Measurements from ENCODE around the gene ADRA2B. TPM values are rescaled to one million over a fixed set of nuclear protein-coding genes. Genes with fewer than 3 reads are reported as not detected.

Gene ADRA2B
- polyA plus RNA-seq, 2 of the 4 experiments (the other 2 are of a cell fraction): 0.03 to 0.05 TPM

GRCh38 chr2:96108541-96109360 is 7.6 kb downstream of the ADRA2B start:
- TF ChIP-seq NPAS2 (CRISPR knock-in tag; IDR thresholded peaks at IDR 0.05; ENCODE audit: borderline replicate concordance) (no peak), FOSB (CRISPR knock-in tag; IDR thresholded peaks at IDR 0.05) (no peak)
- no peak for DNase-seq (ENCODE audit: low read depth in 1 of 2, low spot score in 1 of 2)
- Histone ChIP-seq H3K4me2 (no peak overlapping the region), H3K9me3 (peaks cover 12% of the 10 kb centered on the region), H3K4me1 (no peaks in the 10 kb centered on the region), H3K27ac (no peak overlapping the region), H3K4me3 (no peak overlapping the region)
- FAIRE-seq: no peak
- ChIA-PET POLR2A (no interaction called here), CTCF (interaction anchor here (1.0 to 15.3 kb wide), 7 partner anchors 6 to 116 kb away, joined by 3 to 126 read pairs (median 6); partner anchors contain the start of gene ADRA2B)
- WGBS (ENCODE audit: missing lambda C conversion rate): 70% methylated on average over 13 of the region's 17 CpGs
- ATAC-seq: no peak

DNA sequence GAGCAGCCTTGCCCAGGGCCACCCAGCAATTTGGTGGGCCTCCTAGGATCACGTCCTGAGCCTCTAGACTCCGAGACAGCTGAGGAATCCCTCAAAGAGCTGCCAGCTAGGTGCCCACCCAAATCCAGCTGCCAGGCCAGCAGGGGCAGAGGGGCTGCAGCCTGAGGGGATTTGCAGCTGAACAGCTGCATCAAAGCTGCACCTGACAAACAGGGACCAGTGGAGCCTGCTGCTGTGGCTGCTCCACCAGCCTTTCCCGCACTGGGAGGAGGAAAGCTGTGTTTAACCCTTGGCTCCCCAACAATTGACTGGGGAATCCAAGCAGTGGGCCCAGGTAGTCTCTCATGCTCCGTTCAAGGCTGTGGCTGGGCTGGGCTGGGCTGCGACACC is 8.2 kb downstream of the ADRA2B start:
- FAIRE-seq (no peak), DNase-seq (ENCODE audit: low read depth in 1 of 2, low spot score in 1 of 2) (no peak), ATAC-seq (no peak)
- no peak overlapping the region for H3K4me3 ChIP-seq
- peaks cover 12% of the 10 kb centered on the region for H3K9me3 ChIP-seq
- no peak overlapping the region for H3K4me2 ChIP-seq
- no peak overlapping the region for H3K27ac ChIP-seq
- H3K4me1 ChIP-seq: no peaks in the 10 kb centered on the region
- ChIA-PET POLR2A (no interaction called here), CTCF (interaction anchor here (1.0 to 15.3 kb wide), 6 partner anchors 6 to 115 kb away, joined by 3 to 126 read pairs (median 4); partner anchors contain the start of gene ADRA2B)
- no peak for TF ChIP-seq FOSB (CRISPR knock-in tag; IDR thresholded peaks at IDR 0.05)
- TF ChIP-seq, protein P1, sequence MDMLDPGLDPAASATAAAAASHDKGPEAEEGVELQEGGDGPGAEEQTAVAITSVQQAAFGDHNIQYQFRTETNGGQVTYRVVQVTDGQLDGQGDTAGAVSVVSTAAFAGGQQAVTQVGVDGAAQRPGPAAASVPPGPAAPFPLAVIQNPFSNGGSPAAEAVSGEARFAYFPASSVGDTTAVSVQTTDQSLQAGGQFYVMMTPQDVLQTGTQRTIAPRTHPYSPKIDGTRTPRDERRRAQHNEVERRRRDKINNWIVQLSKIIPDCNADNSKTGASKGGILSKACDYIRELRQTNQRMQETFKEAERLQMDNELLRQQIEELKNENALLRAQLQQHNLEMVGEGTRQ (IDR thresholded peaks at IDR 0.05): no peak
- no peak for TF ChIP-seq NR3C1 (IDR thresholded peaks at IDR 0.05)
- WGBS (ENCODE audit: missing lambda C conversion rate): 56% methylated on average over 4 of the region's 5 CpGs

DNA sequence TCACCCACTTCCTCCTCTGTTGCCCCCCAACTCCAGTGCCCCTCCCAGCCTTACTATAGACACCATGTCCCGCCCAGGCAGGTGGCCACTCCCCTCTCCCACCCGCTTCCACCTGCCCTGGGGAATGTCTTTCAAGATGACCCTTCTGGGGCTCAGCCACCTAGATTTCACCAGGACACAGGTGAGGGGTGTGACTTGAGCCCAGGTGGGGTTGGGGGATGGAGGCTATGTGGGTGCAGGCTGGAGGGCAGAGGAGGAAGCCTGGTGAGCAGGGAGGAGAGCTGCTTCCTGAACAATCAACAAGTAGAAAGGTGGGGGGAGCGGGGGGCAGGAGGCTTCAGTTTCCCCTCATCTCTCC is 8.7 kb downstream of the ADRA2B start:
- ChIA-PET POLR2A (no interaction called here), CTCF (interaction anchor here (0.7 to 15.3 kb wide), 4 partner anchors 7 to 85 kb away, joined by 3 to 126 read pairs (median 5); partner anchors contain the start of gene ADRA2B)
- FAIRE-seq (no peak), DNase-seq (ENCODE audit: low read depth in 1 of 2, low spot score in 1 of 2) (no peak), ATAC-seq (no peak)
- no peaks in the 10 kb centered on the region for H3K4me1 ChIP-seq
- H3K27ac ChIP-seq: no peak overlapping the region
- H3K4me3 ChIP-seq: no peak overlapping the region
- WGBS (ENCODE audit: missing lambda C conversion rate): 64% methylated on average over 1 of the region's 3 CpGs
- no peak overlapping the region for H3K4me2 ChIP-seq
- H3K9me3 ChIP-seq: peaks cover 12% of the 10 kb centered on the region
- TF ChIP-seq TP53 (CRISPR knock-in tag; IDR thresholded peaks at IDR 0.05): no peak
- TF ChIP-seq RNF2 (IDR thresholded peaks at IDR 0.05; ENCODE audit: borderline replicate concordance, low read depth): no peak
- no peak for TF ChIP-seq PHF8 (IDR thresholded peaks at IDR 0.05; ENCODE audit: borderline replicate concordance, low read depth)
- TF ChIP-seq, protein P2, sequence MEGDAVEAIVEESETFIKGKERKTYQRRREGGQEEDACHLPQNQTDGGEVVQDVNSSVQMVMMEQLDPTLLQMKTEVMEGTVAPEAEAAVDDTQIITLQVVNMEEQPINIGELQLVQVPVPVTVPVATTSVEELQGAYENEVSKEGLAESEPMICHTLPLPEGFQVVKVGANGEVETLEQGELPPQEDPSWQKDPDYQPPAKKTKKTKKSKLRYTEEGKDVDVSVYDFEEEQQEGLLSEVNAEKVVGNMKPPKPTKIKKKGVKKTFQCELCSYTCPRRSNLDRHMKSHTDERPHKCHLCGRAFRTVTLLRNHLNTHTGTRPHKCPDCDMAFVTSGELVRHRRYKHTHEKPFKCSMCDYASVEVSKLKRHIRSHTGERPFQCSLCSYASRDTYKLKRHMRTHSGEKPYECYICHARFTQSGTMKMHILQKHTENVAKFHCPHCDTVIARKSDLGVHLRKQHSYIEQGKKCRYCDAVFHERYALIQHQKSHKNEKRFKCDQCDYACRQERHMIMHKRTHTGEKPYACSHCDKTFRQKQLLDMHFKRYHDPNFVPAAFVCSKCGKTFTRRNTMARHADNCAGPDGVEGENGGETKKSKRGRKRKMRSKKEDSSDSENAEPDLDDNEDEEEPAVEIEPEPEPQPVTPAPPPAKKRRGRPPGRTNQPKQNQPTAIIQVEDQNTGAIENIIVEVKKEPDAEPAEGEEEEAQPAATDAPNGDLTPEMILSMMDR (IDR thresholded peaks at IDR 0.05): no peak
- TF ChIP-seq CHD4 (IDR thresholded peaks at IDR 0.05; ENCODE audit: borderline replicate concordance): no peak
- TF ChIP-seq HDAC2 (IDR thresholded peaks at IDR 0.05): no peak
- no peak for TF ChIP-seq CEBPB (IDR thresholded peaks at IDR 0.05)
- TF ChIP-seq SREBF2 (IDR thresholded peaks at IDR 0.05): no peak
- no peak for TF ChIP-seq RFX5 (IDR thresholded peaks at IDR 0.05)

DNA sequence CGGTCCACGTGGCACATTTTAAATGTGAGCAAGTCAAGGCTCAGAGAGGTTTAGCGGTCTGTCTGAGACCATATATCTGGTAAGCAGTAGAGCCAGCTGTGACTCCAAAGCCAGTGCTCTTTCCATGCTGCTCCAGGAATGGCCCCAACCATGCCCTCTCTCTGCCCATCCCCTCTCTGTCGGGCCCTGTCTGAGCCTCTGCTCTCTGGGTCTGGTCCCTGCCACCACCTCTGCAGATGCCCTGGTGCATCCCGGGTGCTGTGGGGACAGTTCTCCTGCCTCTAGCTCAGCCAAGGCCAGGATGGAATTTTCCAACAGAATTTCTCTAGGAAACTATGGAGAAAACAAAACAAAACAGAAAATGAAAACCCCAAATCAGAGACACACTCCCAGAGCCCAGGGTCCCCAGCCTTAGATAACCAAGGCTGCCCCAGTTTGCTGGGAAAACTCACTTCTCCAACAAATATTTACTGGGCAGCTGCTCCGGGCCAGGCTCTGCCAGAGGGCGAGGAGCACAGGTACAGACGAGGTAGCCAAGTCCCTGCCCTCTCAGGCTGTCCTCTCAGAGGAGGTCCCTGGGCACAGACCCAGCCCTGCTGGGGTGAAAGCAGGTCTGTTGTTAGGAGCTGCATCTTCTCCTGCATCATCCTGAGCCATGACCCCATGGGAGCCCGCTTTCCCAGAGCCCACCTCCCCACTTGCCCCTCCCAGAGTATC is 9.2 kb downstream of the ADRA2B start:
- FAIRE-seq: no peak
- POLR2A ChIA-PET: interaction anchor here (0.6 kb wide), 1 partner anchor 197 kb away, joined by 4 read pairs; no protein-coding TSS in a partner anchor
- WGBS (ENCODE audit: missing lambda C conversion rate): 44% methylated on average over 9 of the region's 9 CpGs
- no peak for TF ChIP-seq MAFK (IDR thresholded peaks at IDR 0.05; ENCODE audit: partially characterized antibody)
- TF ChIP-seq, protein P1 (IDR thresholded peaks at IDR 0.05): no peak
- no peak for TF ChIP-seq EP300 (IDR thresholded peaks at IDR 0.05)
- TF ChIP-seq TFCP2L1 (CRISPR knock-in tag; IDR thresholded peaks at IDR 0.05): no peak
- TF ChIP-seq CEBPB (IDR thresholded peaks at IDR 0.05): no peak
- TF ChIP-seq ZNF302 (CRISPR knock-in tag; IDR thresholded peaks at IDR 0.05): no peak
- no peak for TF ChIP-seq MAX (IDR thresholded peaks at IDR 0.05)
- TF ChIP-seq MYC (IDR thresholded peaks at IDR 0.05; ENCODE audit: borderline replicate concordance, low read length): no peak
- no peak for TF ChIP-seq HOXA7 (CRISPR knock-in tag; IDR thresholded peaks at IDR 0.05)
- TF ChIP-seq RFX5 (IDR thresholded peaks at IDR 0.05): no peak
- TF ChIP-seq ZC3H11A (IDR thresholded peaks at IDR 0.05): no peak
- no peak for TF ChIP-seq KDM1A (IDR thresholded peaks at IDR 0.05; ENCODE audit: low read depth)
- TF ChIP-seq NPAS2 (CRISPR knock-in tag; IDR thresholded peaks at IDR 0.05; ENCODE audit: borderline replicate concordance): no peak
- no peak for TF ChIP-seq PHF8 (IDR thresholded peaks at IDR 0.05; ENCODE audit: borderline replicate concordance, low read depth)
- TF ChIP-seq CBX8 (IDR thresholded peaks at IDR 0.05): no peak
- TF ChIP-seq FOSL2 (IDR thresholded peaks at IDR 0.05): no peak
- TF ChIP-seq FOSL2 (CRISPR knock-in tag; IDR thresholded peaks at IDR 0.05): no peak

More for the DNA sequence above, 9.2 kb downstream of the ADRA2B start:
- Histone ChIP-seq H3K27ac (no peak overlapping the region), H3K9me3 (peaks cover 12% of the 10 kb centered on the region), H3K4me3 (no peak overlapping the region), H3K4me1 (no peaks in the 10 kb centered on the region), H3K4me2 (no peak overlapping the region)
- ATAC-seq: no peak
- DNase-seq (ENCODE audit: low read depth in 1 of 2, low spot score in 1 of 2): no peak
- CTCF ChIA-PET: interaction anchor here (0.7 to 15.3 kb wide), 4 partner anchors 7 to 85 kb away, joined by 3 to 126 read pairs (median 5); partner anchors contain the start of gene ADRA2B
